ENCODE measurements around the gene C19orf18. TPM values are rescaled to one million over a fixed set of nuclear protein-coding genes. Genes with fewer than 3 reads are reported as not detected.
A peak's percentile ranks its signal among the peaks of the same experiment; 100 is the strongest.
"Not testable (repeated sequence)": the region's sequence is repeated elsewhere in the genome, so short reads cannot be mapped to it uniquely, and the experiment has no call there.

C19orf18 gene
- total and polyA plus RNA-seq, 11 donors: 0.40 to 4.5 (median 2.3) TPM

- intact Hi-C loops (cut with DNase I): no loop called here
- ATAC-seq: no peak
- no peak overlapping the region for H3K4me3 ChIP-seq
- H3K27me3 ChIP-seq: no peaks in the 10 kb centered on the region
- TF ChIP-seq, protein P1, sequence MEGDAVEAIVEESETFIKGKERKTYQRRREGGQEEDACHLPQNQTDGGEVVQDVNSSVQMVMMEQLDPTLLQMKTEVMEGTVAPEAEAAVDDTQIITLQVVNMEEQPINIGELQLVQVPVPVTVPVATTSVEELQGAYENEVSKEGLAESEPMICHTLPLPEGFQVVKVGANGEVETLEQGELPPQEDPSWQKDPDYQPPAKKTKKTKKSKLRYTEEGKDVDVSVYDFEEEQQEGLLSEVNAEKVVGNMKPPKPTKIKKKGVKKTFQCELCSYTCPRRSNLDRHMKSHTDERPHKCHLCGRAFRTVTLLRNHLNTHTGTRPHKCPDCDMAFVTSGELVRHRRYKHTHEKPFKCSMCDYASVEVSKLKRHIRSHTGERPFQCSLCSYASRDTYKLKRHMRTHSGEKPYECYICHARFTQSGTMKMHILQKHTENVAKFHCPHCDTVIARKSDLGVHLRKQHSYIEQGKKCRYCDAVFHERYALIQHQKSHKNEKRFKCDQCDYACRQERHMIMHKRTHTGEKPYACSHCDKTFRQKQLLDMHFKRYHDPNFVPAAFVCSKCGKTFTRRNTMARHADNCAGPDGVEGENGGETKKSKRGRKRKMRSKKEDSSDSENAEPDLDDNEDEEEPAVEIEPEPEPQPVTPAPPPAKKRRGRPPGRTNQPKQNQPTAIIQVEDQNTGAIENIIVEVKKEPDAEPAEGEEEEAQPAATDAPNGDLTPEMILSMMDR (IDR thresholded peaks at IDR 0.05): no peak
- no peak for TF ChIP-seq POLR2A (IDR thresholded peaks at IDR 0.05)
- WGBS, 4 donors: 52 to 58% (median 54%) methylated on average over 5 of the region's 5 CpGs
- no peak overlapping the region for H3K27ac ChIP-seq
- no peak for DNase-seq
- H3K36me3 ChIP-seq: no peaks in the 10 kb centered on the region
- H3K4me1 ChIP-seq: peaks cover 0 to 11% (median 4%) of the 10 kb centered on the region in 12 donors
- H3K9me3 ChIP-seq: peaks cover 0 to 45% (median 7%) of the 10 kb centered on the region in 12 donors
Measured at GRCh38 chr19:58014141-58014540, 39.8 kb upstream of the C19orf18 start.

DNA sequence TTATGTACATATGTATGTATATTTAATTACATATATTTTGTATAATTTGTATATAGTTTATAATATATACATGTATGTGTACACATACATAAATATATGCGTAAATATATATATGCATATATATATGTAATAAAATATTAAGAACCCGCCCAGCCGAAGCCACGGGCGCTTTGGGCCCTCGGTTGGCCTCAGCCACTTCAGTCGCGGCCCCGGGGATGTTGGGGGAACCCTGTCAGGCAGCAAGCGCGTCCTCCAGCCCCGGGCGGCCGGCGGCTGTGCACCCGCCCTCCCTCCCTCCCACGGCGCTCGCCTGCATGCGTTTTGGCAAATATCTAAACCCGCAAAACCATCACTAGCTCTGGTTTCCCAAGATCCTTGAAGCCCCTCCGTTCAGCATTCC lies 36.2 kb upstream of the C19orf18 start:
- DNase-seq: no peak
- Histone ChIP-seq H3K36me3 (peaks cover 0 to 23% (median 17%) of the 10 kb centered on the region in 9 donors), H3K9me3 (peaks cover 0 to 81% (median 29%) of the 10 kb centered on the region in 12 donors), H3K4me3 (peak overlapping the region in 4 of 12 donors; percentile 49 to 63 (median 56)), H3K4me1 (peaks cover 0 to 15% (median 7%) of the 10 kb centered on the region in 12 donors), H3K27me3 (no peaks in the 10 kb centered on the region), H3K27ac (peak overlapping the region in 2 of 12 donors; percentile 85 to 90)
- TF ChIP-seq, protein P1 (IDR thresholded peaks at IDR 0.05): no peak
- no peak for TF ChIP-seq POLR2A (IDR thresholded peaks at IDR 0.05)
- intact Hi-C loops (cut with DNase I): no loop called here
- 69 to 83% (median 78%) methylated on average over 21 to 22 of the region's 22 CpGs for WGBS, 4 donors
- ATAC-seq: no peak

GRCh38 chr19:58009666-58010301 lies 35.5 kb upstream of the C19orf18 start:
- peak overlapping the region; percentile 26 to 68 (median 54) for H3K4me3 ChIP-seq
- peak overlapping the region in 11 of 12 donors; percentile 35 to 90 (median 81) for H3K27ac ChIP-seq
- peak; percentile 97 to 99 (median 98) for ATAC-seq
- TF ChIP-seq POLR2A (IDR thresholded peaks at IDR 0.05): peak in 1 of 2 donors; percentile 48
- TF ChIP-seq, protein P1 (IDR thresholded peaks at IDR 0.05): no peak
- 3 to 21% (median 12%) methylated on average over 31 to 41 of the region's 41 CpGs for WGBS, 4 donors
- peak; percentile 87 to 94 (median 90) for DNase-seq
- peaks cover 0 to 89% (median 34%) of the 10 kb centered on the region in 12 donors for H3K9me3 ChIP-seq
- intact Hi-C loops (cut with DNase I): loop anchor here in 1 of 10 donors (10.0 kb wide), 1 partner anchor 425 kb away; the partner anchor contains the start of gene ZIK1
- no peaks in the 10 kb centered on the region for H3K27me3 ChIP-seq
- peaks cover 0 to 15% (median 7%) of the 10 kb centered on the region in 12 donors for H3K4me1 ChIP-seq
- peaks cover 0 to 29% (median 21%) of the 10 kb centered on the region in 9 donors for H3K36me3 ChIP-seq

GRCh38 chr19:58009301-58009665 lies 34.9 kb upstream of the C19orf18 start:
- WGBS, 4 donors: 1 to 5% (median 3%) methylated on average over 7 to 21 of the region's 21 CpGs
- H3K4me1 ChIP-seq: peaks cover 0 to 19% (median 7%) of the 10 kb centered on the region in 12 donors
- H3K9me3 ChIP-seq: peaks cover 0 to 94% (median 38%) of the 10 kb centered on the region in 12 donors
- ATAC-seq: no peak
- intact Hi-C loops (cut with DNase I): loop anchor here in 1 of 10 donors (10.0 kb wide), 1 partner anchor 424 kb away; the partner anchor contains the start of gene ZIK1
- peak overlapping the region in 11 of 12 donors; percentile 27 to 68 (median 55) for H3K4me3 ChIP-seq
- no peaks in the 10 kb centered on the region for H3K27me3 ChIP-seq
- TF ChIP-seq, protein P1 (IDR thresholded peaks at IDR 0.05): no peak
- no peak for TF ChIP-seq POLR2A (IDR thresholded peaks at IDR 0.05)
- peak overlapping the region in 4 of 12 donors; percentile 74 to 90 (median 82) for H3K27ac ChIP-seq
- peak in 1 of 5 donors; percentile 73 for DNase-seq
- H3K36me3 ChIP-seq: peaks cover 0 to 34% (median 23%) of the 10 kb centered on the region in 9 donors

GRCh38 chr19:58008877-58009276 lies 34.5 kb upstream of the C19orf18 start:
- intact Hi-C loops (cut with DNase I): loop anchor here in 1 of 10 donors (10.0 kb wide), 1 partner anchor 424 kb away; the partner anchor contains the start of gene ZIK1

More at GRCh38 chr19:58008877-58009276, 34.5 kb upstream of the C19orf18 start:
- H3K4me3 ChIP-seq: peak overlapping the region in 3 of 12 donors; percentile 49 to 63 (median 57)
- ATAC-seq, DNase-seq, H3K27me3 ChIP-seq: not testable (repeated sequence)
- peaks cover 0 to 98% (median 42%) of the 10 kb centered on the region in 12 donors for H3K9me3 ChIP-seq
- peak overlapping the region in 1 of 12 donors; percentile 74 for H3K27ac ChIP-seq
- peaks cover 0 to 23% (median 11%) of the 10 kb centered on the region in 12 donors for H3K4me1 ChIP-seq
- 35 to 50% (median 40%) methylated on average over 10 of the region's 10 CpGs for WGBS, 4 donors
- H3K36me3 ChIP-seq: peaks cover 0 to 35% (median 23%) of the 10 kb centered on the region in 9 donors
